T-helper 9 cell (primary cell): ENCODE data around the gene SLX9.

ENCODE experiments used
- DNase-seq: peaks from one replicate; pipeline ENCODE4 v3.0.0-alpha.2; 2020

Gene SLX9

DNA sequence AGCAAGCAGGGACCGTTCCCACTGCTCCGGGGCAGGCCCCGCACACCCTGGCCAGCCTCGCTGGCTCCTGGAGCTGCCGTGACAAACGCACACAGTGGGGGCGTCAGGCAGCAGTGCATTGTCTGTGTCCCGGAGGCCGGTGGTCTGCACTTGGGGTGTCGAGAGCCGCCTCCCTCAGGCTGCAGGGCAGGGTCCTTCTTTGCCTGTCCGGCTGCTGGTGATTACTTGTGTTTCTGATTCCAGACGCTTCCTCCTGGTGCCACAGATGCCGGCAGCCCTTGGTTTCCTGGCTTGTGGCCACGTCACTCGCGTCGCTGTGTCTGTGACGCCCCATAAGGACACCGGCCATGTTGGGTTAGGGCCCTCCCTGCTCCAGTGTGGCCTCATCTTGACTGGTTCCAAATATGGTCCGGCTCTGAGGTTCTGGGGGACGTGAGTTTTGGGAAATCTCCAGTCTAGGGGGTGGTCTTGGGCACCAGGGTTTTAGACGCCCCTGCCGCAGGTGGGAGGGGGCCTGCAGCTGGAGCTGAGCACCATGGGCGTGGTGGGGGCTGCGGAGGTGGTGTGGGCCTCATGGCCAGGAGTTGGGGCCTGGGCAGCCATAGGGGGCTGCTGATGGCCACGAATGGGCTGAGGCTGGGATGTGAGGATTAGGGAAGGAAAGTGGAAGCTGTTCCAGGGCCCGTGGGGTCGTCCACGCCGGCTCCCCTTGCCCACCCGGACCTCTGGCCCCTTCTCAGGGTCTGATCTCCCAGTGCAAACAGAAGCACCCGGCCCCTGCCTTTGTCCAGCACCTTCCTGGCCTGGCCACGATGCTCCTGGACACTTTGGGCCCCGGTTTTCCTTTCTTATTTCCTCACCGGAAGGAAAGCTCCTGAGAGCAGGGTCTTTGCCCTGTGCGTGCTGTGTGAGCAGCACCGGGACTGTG is 41.0 kb downstream of the SLX9 start:
- DNase-seq: no peak

DNA sequence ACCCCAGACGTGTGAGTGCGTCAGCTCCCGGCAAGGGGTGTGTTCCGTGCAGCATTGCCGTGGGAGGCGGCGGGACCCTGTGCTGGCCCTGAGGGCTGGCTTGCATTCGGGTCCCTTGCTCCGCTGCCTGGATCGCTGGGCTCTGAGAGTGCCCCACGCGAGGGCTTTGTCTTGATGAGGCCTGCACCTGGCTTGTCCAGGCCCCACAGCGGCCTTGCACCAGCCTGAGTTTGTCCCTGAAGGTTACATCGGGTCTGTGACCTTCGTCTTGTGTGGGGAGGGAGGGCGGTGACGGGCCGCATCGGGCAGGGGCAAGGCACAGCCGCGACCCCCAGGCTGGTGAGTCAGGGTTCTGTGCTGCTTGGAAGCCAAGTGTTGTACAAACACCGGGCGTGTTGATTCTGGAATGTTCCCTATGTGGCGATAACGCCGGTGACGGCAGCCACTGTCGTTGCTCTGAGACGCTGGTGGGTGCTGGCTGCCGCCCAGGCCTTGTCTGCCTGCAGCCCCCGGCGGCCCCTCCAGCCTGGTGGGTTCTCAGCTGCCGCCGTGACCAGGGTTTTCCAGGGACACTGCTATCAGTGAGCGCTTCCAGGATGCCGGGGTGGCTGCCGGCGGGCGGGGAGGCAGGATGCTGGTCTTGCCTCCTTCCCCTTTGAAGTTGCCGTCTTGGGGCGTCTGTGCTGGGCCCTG is 42.9 kb downstream of the SLX9 start:
- DNase-seq: no peak

DNA sequence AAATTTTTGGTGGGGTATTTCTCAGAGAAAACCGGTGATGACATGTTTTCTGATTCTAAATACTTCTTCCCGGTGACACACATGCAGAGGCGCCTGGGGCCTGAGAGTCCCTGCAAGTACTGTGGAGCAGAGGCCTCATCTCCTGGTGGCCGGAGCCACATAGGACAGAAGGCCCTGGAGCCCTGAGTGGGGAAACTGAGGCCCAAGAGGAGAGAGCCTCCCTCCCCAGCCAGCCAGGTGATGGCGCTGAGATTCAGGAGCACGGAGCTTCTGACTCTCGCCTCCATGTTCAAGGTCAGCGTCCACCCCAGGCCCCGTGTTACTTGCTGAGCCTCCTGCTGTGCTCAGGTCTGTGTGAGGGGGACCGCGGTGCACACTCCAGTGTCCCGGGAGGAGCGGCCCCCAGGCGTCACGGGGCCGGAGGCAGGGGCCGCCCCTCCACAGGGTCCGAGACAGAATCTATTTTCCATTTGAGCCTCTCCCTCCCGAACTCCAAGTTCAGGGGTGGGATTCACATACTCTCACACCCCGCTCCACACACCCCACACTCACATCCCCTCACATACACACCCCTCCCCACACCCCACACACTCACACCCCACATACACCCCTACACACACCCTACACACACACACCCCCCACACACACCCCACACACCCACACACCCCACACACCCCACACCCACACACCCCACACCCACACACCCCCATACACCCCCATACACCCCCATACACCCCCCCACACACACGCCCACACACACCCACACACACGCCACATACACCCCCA is 43.8 kb downstream of the SLX9 start:
- DNase-seq: no peak

DNA sequence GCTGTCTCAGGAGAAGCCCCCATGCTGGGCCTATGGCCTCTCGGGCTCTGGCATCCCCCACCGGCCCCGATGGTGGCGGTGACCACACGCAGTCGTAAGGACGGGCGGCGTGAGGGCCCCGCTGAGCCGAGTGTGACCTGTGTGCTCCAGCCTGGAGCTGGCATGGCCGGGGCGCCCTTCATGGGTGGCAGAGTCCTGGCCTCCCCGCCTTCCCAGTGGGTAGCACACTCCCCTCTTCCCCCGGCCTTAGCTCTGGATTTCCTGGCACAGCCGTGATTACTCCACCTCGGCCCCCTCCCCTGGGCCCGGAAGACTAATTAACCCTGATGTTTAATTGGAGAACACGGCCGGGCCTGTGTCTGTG is 44.6 kb downstream of the SLX9 start:
- DNase-seq: no peak

DNA sequence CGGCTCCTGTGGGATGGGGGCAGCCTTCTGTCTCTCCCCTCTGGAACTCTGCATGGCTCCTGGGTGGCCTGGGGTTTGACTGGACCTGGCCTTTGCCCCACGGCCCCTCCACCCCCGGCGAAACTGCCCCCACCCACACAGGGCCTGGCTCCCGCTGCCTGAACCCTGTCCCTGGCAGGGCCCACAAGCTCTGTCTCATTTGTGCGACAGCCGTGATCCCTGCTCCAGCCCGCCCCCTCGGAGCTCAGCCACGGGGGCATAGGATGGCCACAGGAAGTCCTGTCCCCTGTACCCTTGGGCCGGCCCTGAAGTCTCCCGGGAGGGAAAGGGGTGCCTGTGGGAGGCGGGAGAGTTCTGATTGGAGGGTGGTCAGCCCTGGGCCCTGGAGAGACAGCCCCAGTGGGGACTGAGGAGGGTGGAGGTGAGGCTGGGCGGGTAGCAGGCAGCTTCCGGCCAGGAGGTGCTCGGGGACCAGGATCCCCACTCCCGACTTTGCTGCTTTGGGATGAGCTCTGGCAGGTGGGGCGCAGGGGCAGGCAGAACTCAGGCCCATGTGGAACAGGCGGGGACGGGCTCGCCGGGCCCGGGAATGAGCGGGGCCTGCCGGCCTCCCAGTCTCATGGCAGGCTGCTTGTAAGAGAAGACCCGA is 45.1 kb downstream of the SLX9 start:
- DNase-seq: no peak

- no peak for DNase-seq
Observed at GRCh38 chr21:44985441-44986401, 45.9 kb downstream of the SLX9 start.

DNA sequence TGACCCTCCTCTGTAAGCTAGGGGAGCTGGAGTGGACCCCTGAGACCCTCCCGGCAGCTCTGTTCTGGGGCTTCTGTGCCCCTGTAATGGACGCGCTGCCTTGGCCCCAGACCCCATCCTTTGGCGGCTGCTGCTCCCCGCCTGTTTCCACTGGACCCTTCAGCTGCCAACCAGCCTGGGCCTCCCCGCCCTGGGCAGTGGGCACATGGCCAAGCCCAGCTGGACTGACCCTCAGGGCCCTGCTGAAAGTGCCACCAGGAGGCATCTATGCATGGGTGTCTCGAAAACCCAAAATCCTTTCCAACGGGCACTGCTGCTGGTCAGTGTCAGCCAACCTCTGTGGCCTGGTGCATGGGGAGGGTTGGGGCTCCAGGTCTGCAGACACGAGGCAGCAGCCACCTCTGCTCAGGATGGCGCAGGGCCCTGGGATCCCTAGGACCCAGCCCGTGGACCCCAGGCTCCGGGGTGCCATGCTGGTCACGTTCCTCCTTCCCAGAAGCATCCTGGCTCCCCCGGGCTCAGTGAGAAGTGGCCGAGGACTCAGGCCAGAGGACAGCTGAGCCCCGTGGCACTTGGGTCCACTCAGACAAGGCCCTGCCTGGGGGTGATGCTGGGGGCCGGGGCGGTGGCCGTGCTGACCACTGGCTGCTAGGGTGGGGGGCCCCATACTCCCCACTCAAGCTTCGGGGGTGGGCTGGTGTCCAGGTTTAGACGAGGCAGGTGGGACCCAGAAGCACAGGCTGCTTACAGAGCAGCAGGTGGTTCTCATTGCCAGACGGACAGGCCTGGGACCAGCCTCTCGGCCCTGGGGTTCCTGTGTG is 46.9 kb downstream of the SLX9 start:
- DNase-seq: no peak

DNA sequence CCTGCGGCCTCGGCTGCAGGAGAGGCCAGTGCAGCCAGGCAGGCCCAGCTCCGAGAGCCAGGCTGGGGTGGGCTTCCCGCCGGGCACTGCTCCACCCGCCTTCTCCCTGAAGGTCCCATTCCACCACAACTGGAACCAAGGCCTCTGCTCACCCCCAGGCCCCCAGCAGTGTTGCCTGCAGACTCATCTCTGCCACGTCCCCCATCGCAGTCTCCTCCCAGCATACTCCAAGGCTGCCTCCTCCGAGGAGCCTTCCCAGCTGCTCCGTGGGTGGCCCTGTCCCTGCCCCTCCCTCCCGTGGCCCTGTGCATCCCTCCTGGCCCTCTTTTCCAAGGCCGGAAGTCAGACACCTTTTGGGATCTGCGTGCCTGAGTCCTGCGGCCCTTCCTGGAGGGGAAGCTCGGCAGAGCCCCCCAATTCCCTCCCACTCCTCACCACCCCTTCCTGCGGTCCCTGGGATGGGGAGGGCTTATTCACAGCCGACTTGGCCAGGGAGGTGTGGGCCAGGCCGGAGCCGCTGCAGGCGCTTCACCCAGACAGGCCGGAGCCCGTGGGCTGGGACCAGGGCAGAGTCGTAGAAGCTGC is 47.6 kb downstream of the SLX9 start:
- no peak for DNase-seq

DNA sequence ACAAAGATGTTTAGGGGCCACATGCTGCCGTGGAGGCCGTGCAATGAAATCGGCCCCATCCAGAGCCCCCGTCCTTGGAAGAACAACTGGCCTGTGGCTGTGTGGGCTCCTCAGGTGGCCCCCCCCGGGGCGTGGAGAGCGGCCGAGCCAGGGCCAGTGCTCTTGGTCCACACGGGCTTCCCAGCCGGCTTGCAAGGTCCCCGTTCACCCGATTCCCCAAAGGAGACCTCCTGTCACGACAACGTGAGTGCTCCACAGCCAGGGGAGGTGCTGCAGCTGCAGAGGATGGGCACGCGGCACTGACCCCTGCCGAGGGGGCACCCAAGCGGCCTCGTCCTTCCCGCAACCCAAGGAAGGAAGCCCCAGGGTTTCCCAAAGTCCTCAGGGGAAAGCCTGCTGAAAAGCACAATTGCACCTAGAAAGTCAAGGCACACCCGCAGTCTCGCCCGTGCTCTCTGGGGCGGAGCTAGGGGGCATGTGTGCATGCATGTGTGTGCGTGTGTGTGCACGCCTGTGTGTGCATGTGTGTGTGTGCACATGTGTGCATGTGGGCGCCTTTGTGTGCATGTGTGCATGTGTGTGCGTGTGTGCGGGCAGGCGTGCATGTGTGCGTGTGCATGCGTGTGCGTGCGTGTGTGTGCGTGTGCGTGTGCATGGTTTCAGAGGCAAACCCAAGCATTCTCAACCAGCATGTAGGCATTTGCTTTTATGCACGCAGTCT is 48.2 kb downstream of the SLX9 start:
- DNase-seq: no peak

DNA sequence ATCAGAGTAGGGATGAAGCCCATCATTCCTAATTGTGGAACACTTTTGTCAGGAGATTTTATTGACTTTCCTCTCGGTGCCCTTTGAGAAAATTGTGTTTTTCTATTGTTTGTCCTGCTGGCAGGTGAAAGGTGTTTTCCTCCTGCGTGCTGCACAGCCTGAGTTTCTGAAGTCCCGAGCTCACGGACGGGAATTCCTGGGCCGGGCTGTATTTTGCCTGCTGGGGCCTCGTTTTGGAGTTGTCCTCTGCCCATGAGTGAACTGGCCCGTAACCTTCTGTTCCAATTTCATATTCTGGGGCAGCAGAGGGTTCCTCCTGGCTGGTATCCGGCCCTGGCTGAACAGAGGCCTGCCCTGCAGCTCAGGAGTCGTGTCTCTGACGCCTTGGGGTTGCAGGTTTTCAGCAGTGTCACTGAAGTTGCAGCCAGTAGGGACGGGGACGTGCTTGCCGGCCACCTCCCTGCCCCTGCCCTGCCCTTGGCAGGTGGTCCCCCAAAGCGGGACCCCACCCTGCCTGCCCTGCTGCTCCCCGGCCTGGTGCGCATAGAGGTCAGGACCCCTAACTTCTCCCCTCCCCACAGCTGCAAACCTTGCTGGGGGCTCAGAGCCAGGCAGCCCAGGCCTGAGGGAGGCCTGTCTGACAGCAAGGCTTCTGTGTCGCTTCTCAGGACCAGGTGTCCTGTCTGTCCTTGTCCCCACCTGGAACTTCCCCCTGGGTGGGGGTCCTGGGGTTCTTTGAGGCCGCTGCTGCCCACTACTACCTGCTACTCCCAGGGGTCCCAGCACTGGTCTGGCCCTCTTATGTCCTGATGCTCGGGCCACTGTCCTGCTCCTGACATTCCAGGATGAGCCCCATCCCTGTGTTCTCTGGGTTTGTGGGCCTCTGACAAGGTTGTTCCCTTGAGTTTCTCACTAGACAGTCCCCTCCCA is 49.0 kb downstream of the SLX9 start:
- DNase-seq: no peak

DNA sequence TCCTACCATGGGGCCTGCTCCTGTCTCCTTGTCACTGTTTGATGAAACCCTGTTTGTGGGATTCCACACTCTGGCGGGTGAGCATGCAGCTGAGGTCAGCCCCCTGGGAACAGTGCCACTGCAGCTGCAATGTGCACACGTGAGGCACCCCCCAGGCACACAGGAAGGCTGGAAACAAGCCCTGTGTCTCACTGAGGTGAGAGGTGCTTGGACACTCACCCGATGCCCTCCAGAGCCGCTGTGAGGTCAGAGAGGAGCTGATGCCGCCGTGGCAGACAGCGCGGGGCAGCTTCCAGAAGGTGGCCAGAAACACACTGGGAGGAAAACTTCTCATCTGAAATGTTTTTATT is 49.7 kb downstream of the SLX9 start:
- DNase-seq: no peak

DNA sequence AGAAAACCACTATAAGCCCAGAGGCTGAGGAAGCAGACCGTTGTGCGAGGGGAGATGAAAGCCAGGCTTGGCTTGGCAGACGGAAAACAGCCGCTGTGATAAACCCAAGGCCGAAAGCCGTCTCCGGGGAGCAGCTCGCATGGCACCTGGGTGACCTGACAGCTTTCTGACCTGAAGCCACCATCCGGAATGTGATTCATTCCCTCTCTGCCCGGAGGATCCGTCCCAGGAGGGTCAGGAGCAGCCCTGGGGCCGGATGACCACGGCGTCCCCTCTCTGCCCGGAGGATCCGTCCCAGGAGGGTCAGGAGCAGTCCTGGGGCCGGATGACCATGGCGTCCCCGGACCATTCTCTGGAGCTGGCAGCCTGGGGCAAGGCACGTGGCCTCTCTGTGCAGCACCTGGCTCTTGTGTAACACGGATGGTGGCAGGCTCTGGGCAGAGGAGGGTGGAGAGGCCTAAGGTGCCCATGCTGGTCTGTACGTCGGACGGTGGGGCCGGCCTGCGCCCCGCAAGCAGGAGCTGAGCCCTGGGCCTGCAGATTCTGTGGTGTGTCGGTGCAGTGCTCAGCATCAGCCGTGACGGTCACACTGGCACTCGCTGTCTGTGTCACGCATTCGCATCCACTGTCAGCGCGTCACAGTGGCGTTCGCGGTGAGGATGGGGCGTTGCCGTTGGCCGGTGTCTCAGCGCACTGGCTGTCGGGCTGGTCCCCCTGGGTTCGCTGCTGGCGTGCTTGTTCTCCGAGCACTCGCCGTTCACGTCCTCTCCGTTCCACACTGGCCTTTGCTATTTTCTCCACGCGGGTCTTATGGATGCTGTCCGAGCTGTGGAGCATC is 50.3 kb downstream of the SLX9 start:
- no peak for DNase-seq

DNA sequence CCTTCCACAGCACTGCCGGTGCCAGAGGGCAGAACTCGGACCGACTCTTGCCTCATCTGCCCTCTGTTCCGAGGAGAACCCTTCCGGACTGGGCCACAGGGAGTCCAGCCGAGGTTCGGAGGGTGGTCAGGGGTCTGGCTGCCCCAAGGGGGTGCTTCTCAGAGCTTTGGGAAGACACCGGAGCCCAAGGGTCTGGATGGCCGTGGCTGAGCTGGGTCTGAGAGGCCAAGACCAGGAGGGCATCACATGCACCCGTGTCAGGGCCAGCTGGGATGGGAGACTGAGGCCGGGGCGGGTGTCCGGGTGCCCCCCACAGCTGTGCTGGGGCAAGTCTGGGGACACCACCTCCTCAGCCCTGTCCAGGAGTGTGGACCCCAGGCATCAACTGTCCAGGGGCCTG is 51.1 kb downstream of the SLX9 start:
- DNase-seq: no peak

- no peak for DNase-seq
Observed at GRCh38 chr21:44991538-44992483, 52.0 kb downstream of the SLX9 start.

DNA sequence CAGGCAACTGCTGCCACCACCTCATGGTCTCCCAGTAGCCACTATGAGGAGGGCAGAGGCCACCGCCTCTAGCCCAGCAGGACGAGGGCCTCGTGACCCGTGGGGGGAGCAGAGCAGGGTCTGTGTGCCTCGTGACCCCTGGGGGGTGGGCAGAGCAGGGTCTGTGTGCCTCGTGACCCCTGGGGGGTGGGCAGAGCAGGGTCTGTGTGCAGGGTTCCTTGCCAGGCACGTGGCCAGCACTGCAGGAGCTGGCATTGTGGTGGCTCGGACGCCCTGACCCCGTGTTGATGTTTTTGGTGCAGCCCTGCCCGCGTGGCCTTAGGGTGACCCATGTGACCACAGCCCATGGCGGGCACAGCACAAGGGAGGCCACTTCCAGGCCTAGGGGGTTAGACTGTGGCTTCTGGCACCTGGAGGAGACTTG is 52.8 kb downstream of the SLX9 start:
- no peak for DNase-seq

DNA sequence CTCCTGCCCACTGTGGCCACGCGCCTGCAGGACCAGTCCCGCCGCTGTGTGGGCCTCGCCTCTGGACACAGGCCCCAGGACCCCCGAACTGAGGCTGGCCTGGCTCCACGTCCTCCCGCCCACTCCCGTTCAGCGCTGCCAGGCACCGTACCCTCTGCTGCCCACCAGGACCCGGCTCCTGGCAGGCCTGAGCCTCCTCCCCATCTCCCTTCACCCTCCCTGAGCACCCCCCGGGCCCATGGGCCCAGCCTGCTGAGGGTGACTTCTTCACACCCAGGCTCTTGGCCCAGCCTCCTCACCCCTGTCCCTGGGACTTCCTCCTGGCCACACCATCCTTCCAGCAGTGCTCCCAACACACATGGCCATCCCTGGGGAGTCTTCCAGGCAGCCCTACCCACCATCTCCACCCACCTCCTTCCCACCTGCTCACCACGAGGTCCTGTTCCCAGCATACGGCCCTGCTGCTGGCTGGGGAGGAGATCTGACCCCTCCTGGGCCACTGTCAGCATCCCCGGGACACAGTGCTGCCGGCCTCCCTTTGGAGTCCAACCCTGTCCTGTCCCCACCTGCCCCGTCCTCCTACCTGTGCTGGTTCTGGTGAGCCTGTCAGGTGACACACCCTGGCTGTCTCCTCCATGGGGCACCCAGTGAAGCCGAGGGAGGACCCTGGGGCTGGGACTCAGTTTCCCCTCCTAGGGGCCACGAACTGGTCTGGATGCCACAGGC is 53.7 kb downstream of the SLX9 start:
- no peak for DNase-seq
